SW480 (cell line): ENCODE data around the gene MAP2K1.
"Not testable (repeated sequence)": the region's sequence is repeated elsewhere in the genome, so short reads cannot be mapped to it uniquely, and the experiment has no call there.

ENCODE experiments used
- DNase-seq: peaks from one replicate; pipeline ENCODE4 v3.0.0-alpha.2; 2016; ENCODE audit warnings: low spot score

MAP2K1 gene

GRCh38 chr15:66393037-66393436 is 6.3 kb downstream of the MAP2K1 start:
- not testable (repeated sequence) for DNase-seq

- DNase-seq = no peak
These were observed 7.8 kb downstream of the MAP2K1 start for GRCh38 chr15:66394472-66394871.

- DNase-seq = no peak
These were observed 8.2 kb downstream of the MAP2K1 start for GRCh38 chr15:66394915-66395314.

GRCh38 chr15:66399276-66399675 is 12.6 kb downstream of the MAP2K1 start:
- DNase-seq = no peak

DNA sequence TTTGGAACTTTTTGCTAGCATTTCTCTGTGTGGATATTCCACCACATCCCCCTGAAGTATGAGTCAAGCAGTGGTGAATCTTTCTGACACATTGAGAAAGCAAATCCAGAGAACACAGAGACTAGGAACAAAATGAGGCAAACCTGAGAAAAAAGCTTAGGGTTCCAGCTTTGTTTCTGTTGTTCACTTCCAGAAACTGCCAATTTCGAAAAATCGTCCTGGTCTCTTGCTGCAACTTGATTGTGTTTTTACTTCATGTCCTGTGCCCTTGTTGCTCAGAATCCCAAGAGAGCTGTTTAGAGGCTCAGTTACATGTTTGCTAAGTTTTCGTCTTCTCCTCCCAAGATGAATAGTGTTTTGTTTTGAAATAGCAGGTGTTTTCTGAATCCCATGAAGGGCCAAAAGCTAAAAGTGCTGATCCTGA is 13.7 kb downstream of the MAP2K1 start:
- DNase-seq = no peak

GRCh38 chr15:66401130-66402021 is 14.7 kb downstream of the MAP2K1 start:
- DNase-seq = no peak

DNA sequence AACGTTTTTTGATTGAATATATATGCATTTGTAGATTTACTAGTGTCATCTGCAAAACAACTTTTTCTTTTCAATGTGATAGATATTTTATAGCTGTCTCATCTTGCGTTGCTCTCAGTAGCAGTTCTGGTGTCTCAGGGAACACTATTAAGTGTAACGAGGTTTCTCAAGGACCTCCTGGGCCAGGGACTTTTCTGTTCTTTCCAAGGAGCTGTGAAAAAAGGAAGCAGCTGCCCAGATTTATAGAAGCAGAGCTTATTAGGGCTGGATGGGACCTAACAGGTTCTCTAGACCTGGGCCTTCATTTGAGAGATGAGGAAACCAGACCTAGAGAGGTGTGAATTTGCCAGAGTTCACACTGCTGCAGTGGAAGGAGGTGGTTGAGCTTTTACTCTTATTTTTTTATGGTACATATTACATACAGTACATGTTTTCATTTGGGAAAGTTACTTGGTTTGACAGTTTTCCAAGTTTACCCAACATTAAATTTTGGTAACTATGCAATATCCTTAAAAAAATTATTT is 16.1 kb downstream of the MAP2K1 start:
- DNase-seq = no peak

- no peak for DNase-seq
These were observed 16.6 kb downstream of the MAP2K1 start for GRCh38 chr15:66403323-66403722.

DNA sequence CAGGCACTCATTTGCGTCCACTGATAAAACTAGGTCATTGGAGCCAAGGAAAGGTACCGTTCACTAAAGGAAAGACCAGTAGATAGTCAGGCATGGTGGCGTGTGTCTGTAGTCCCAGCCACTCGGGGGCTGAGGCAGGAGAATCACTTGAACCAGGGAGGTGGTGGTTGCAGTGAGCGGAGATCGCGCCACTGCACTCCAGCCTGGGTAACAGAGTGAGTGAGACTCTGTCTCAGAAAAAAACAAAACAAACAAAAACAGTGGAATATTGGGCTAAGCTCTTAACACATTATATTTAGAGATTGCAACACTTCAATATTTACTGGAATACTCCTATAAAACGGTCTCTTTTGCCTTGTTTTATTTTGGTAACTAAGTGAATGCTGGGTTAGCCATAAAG is 17.4 kb downstream of the MAP2K1 start:
- no peak for DNase-seq

- no peak for DNase-seq
These were observed 17.8 kb downstream of the MAP2K1 start for GRCh38 chr15:66404532-66404931.

DNA sequence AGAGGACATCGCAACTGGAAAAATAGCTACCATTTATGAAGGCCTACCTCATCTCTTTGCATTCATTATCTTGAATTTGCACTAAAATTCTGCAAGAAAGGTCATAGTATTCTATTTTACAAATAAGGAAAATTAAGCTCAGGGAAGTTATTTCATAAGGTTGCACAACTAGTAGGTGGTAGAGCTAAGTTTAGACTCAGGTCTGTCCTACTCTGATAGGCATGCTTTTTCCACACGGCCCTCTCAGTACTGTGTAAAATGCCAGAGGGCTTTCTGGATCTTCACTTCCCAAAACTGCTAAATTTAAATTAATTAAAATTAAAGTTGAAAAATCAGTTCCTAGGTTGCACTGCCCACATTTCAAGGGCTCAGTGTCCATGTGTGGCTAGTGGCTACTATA is 18.3 kb downstream of the MAP2K1 start:
- no peak for DNase-seq

GRCh38 chr15:66405615-66406014 is 18.9 kb downstream of the MAP2K1 start:
- DNase-seq = no peak

DNA sequence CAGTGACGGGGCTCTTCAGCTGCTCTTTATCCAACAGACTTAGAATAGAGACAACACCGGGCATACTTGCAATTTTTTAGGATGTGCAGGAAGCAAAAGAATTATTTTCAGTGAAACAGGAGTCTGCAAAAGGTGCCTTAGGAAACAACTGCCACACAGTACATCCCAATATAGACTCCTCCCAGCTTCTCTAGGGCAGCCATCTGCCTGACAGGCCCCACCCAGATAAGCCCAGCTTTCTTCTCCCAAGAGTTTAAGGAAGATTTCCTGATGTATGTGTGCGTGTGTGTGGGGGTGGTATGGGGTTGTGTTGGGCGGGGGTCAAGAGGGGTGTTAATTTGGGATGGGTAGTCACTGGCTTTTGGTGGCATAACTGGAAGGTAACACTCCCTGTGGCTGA is 21.5 kb downstream of the MAP2K1 start:
- no peak for DNase-seq

DNA sequence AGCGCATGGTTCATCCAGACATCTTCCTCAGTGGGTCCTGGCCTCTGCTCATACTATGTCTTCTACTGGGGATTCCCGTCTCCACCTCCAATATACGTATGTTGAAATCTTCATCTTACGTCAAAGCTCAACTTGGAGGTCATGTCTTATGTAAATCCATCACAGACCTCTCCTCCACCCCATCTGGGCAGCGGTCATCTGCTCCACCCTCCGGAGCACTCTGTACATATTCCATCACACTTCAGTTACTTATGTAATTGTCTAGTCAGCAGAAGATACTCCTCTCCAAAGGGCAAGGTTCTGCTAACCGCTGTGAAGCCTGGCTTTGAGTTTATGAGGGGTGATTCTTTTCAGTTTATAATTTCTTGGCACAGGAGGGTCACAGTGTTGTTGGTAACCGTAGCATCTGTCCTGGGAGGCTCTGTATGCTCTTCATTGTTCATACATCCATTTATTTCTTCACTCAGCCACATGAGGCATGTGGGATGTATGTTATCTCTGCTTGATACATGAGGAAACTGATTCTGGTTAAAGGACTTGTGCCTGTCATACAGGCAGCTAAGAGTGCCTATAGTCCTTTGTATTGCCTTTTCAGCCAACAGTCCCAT is 22.1 kb downstream of the MAP2K1 start:
- DNase-seq = no peak

DNA sequence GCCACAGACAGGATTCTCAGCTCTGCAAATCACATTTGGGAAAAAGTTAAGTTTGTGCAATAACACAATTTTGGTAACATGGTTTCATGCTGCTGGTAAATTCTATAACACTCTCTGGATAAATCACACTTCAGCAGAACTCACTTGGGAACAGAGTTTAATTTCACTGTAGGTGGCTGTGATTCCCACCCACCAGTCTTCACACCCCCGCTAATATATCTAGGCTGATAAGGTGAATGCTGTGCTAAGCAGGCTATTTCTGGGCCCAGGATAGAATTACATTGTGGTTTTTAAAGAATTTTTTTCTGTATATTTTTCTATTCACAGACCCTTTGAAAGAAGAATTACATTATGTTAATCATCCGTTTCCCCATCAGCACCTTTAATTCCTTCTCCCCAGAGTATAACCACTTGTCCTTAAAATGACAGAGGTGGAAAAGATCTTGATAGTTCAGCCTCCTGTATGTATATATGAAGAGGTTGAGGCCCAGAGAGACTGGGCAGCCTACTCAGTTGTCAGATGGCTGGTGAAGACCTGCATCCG is 22.9 kb downstream of the MAP2K1 start:
- DNase-seq = no peak

DNA sequence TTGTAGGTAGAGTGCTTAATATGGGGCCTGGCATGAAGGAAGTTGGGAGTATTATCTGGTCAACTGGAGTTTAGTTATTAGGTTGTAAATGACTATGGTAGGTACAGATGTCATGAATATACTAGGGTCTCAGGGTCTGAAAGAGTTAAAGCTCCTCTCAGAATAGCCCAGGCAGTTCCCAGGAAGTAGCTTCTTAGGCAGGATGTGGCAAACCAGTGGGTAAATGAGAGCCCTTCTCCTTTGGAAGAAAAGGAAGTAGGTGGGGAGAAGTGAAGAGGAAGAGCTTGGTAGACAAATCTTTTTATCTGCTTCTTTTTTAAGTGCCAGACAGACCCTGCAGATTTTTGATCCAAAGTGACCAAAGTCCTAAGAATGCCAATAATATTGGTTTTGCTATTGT is 24.5 kb downstream of the MAP2K1 start:
- no peak for DNase-seq

DNA sequence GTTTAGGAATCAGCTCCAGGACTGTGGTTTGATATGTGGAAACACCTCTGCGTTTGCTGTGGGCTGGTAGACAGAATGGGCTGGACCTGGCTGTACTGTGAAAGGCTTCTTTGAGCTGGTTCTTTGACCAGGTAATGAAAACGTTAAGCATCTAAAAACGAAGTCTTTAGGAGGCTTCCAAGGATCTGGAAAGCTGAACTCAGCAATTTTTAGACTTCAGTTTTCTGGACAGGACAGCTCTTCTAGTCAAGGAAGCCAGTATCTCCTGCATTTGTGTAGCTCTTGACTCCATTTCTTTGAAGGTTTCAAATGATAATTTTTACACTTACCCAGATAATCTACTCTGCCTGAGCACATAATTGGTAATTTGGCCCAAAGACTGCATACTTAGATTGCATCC is 25.5 kb downstream of the MAP2K1 start:
- no peak for DNase-seq

DNA sequence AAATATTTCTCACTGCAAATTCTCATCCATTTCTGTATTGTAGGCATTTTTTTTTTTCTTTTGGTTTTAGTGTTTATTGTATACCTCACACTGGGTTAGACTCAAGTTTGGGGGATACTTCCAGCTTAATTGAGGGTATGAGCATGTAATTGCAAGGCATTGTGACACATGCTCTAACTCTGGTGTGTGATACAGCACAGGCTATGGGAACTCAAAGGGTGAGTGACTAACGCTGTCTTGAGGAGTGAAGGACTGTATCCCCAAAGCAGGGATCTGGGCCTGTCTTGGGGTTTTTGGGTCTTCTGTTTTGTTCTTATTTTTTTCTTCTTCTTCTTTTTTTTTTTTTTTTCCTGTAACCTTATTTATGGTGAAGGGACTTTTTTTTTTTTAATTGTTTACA is 26.9 kb downstream of the MAP2K1 start:
- no peak for DNase-seq

DNA sequence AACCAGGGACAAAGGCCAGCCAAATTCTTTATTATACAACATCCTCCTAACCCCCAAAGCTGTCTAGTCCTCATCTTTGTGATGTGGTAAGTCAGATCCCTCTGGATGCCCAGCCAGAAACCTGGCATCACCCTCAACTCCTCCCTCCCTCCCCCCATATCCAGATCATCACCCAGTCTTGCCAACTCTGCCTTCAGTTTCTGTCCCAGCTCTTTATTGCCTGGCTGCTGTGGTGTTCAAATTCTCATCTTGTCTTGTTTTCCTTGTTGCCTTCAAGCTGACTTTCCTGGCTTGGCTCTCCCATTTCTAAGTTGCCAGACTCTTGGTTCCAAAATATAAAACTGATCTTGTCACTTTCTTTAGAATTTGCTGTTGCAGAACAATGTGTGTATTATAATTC is 28.6 kb downstream of the MAP2K1 start:
- no peak for DNase-seq

- DNase-seq = no peak
These were observed 31.0 kb downstream of the MAP2K1 start for GRCh38 chr15:66417736-66418135.

- no peak for DNase-seq
These were observed 32.8 kb downstream of the MAP2K1 start for GRCh38 chr15:66419471-66419870.

DNA sequence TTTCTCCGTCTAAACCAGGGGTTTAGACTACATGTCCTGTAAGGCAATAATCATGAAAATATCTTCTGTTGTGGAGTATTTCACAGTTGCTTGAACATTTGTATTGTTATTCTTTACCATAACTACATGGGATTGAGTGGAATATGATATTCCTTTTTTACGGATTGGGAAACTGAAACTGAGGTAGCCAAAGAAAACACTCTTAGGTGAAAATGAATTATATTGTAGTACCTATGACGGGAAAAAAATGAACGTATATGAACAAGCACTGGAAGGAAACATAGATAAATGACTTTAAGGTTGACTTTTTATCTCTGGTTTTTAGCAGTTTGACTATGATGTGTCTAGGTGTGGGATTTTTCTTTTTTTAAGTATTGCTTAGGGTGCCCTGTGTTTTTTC is 35.6 kb downstream of the MAP2K1 start:
- no peak for DNase-seq

DNA sequence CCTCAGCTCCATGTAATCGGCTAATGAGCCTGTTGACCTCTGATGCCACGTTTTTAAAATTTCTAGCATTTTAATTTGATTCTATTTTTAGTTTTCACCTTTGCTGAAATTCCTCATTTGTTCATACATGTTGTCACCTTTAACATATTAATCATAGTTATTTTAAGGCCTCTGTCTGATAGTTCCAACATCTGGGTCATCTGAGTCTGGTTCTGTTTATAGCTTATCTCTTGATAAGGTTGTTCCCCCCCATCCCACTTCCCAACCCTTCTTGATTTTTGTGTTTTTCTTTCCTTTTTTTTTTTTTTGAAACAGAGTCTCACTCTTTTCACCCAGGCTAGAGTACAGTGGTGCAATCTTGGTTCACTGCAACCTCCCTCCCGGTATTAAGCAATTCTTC is 36.4 kb downstream of the MAP2K1 start:
- DNase-seq = no peak
